Smooth muscle cell (in vitro differentiated cells): ENCODE results near the gene MAFF. TPM values are rescaled to one million over a fixed set of nuclear protein-coding genes. Genes with fewer than 3 reads are reported as not detected.
A peak's percentile ranks its signal among the peaks of the same experiment; 100 is the strongest.

Experiments used
- DNase-seq: peaks from one replicate; lab custom pipeline; 2025; ENCODE audit not compliant: unreplicated experiment; lab: John Stamatoyannopoulos, UW
- H2AFZ ChIP-seq: fragments of 200-600 bp; sonication (generic); 2 replicates; pipeline ENCODE4 v1.6.0; 2016; ENCODE audit warnings: antibody characterized with exemption, low read depth, mild to moderate bottlenecking
- H3F3A ChIP-seq: fragments of 200-600 bp; sonication (generic); 2 replicates; pipeline ENCODE4 v1.6.0; 2017; ENCODE audit warnings: antibody characterized with exemption, low read depth
- H3K27ac ChIP-seq: fragments of 200-600 bp; sonication (generic); 2 replicates; pipeline ENCODE4 v1.5.1; 2016; ENCODE audit warnings: low read depth, mild to moderate bottlenecking
- H3K27me3 ChIP-seq: fragments of 200-600 bp; sonication (generic); 2 replicates; pipeline ENCODE4 v1.6.1; 2016; ENCODE audit warnings: low read depth, mild to moderate bottlenecking
- H3K36me3 ChIP-seq: fragments of 200-600 bp; sonication (generic); 2 replicates; pipeline ENCODE4 v1.5.1; 2016; ENCODE audit warnings: low read depth
- H3K4me1 ChIP-seq: fragments of 200-600 bp; sonication (generic); 2 replicates; pipeline ENCODE4 v1.5.1; 2016; ENCODE audit warnings: low read depth
- H3K4me2 ChIP-seq: fragments of 200-600 bp; sonication (generic); 2 replicates; pipeline ENCODE4 v1.6.0; 2016; ENCODE audit warnings: mild to moderate bottlenecking
- H3K4me3 ChIP-seq: fragments of 200-600 bp; sonication (generic); 2 replicates; pipeline ENCODE4 v1.5.1; 2016; ENCODE audit warnings: mild to moderate bottlenecking
- H3K79me2 ChIP-seq: fragments of 200-600 bp; sonication (generic); 2 replicates; pipeline ENCODE4 v1.6.0; 2016; ENCODE audit warnings: low read depth, mild to moderate bottlenecking
- H3K9ac ChIP-seq: fragments of 200-600 bp; sonication (generic); 2 replicates; pipeline ENCODE4 v1.6.0; 2016; ENCODE audit warnings: low read depth
- H3K9me3 ChIP-seq: fragments of 200-600 bp; sonication (generic); replicated peaks from 2 replicates; pipeline ENCODE4 v1.5.1; 2016; ENCODE audit warnings: low read depth
- H4K20me1 ChIP-seq: fragments of 200-600 bp; sonication (generic); 2 replicates; pipeline ENCODE4 v1.6.0; 2016; ENCODE audit warnings: low read depth
- WGBS: methylation state at CpG from one replicate; pipeline ENCODE4 v1.1.7; 2016; ENCODE audit warnings: low lambda C conversion rate; 5-methylcytosine and 5-hydroxymethylcytosine counted together
- polyA plus RNA-seq: library from polyadenylated mRNA; unstranded; fragments of >200 nt; fragmentation: Nextera tagmentation; extraction: Ambion mirVana; gene quantifications from 2 replicates; pipeline ENCODE4 v1.2.1, GENCODE V29; 2016
- total RNA-seq: library from RNA; depleted of rRNA; stranded (reverse); fragments of >200 nt; gene quantifications from 2 replicates; pipeline ENCODE4 v1.2.3, GENCODE V29; 2014
- TF ChIP-seq, protein P1 (sequence below): fragments of 200-600 bp; sonication (generic); IDR thresholded peaks from 2 replicates; pipeline ENCODE4 v1.5.1; 2017; ENCODE audit warnings: borderline replicate concordance, mild to moderate bottlenecking, antibody characterized with exemption; ENCODE audit not compliant: insufficient read depth, poor library complexity, severe bottlenecking

MAFF gene
- total and polyA plus RNA-seq, 2 experiments from 2014 or later, result 48.2 to 51.2 TPM

DNA sequence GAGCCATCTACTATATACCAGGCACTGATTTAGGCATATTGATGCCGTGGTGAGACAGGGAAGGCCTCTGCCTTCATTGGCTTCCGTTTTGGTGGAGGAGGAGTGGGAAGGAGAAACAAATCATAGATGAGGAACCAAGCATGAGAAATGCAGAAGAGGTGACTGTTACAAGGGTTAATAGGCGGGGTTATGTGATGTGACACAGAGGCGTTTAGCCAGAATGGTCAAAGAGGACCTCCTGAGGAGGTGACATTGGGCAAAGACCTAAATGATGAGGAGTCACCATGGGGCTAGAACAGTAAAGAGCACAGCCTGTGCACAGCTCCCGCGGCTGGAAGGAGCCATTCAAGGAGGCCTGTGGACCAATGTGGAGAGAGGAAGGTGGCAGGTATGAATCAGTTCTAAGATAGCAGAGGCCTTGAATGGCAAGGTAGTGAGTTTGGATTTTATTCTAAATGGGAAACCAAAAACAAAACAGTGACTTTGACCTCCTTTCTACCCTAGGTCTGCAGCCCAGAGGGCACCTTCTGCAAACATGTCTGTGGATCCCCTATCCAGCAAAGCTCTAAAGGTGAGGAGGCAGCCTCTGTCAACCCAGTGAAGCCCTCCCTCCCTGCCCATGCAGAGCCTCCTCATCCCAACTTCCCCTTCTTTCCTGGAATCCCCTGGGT lies 11.7 kb downstream of the MAFF start:
- Histone ChIP-seq H3K36me3 (no peaks in the 10 kb centered on the region), H3K79me2 (peaks cover 18% of the 10 kb centered on the region), H3K4me1 (peaks cover 11% of the 10 kb centered on the region), H3K4me3 (no peak overlapping the region), H3K27me3 (no peaks in the 10 kb centered on the region), H3K27ac (no peak overlapping the region), H3K9me3 (no peaks in the 10 kb centered on the region), H2AFZ (no peak overlapping the region), H3F3A (peaks cover 13% of the 10 kb centered on the region), H3K4me2 (peak overlapping the region; percentile 73), H4K20me1 (peaks cover 67% of the 10 kb centered on the region), H3K9ac (no peak overlapping the region)
- TF ChIP-seq, protein P1, sequence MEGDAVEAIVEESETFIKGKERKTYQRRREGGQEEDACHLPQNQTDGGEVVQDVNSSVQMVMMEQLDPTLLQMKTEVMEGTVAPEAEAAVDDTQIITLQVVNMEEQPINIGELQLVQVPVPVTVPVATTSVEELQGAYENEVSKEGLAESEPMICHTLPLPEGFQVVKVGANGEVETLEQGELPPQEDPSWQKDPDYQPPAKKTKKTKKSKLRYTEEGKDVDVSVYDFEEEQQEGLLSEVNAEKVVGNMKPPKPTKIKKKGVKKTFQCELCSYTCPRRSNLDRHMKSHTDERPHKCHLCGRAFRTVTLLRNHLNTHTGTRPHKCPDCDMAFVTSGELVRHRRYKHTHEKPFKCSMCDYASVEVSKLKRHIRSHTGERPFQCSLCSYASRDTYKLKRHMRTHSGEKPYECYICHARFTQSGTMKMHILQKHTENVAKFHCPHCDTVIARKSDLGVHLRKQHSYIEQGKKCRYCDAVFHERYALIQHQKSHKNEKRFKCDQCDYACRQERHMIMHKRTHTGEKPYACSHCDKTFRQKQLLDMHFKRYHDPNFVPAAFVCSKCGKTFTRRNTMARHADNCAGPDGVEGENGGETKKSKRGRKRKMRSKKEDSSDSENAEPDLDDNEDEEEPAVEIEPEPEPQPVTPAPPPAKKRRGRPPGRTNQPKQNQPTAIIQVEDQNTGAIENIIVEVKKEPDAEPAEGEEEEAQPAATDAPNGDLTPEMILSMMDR, result no peak
- DNase-seq, result no peak
- WGBS, result over 99% methylated on average over 6 of the region's 6 CpGs

DNA sequence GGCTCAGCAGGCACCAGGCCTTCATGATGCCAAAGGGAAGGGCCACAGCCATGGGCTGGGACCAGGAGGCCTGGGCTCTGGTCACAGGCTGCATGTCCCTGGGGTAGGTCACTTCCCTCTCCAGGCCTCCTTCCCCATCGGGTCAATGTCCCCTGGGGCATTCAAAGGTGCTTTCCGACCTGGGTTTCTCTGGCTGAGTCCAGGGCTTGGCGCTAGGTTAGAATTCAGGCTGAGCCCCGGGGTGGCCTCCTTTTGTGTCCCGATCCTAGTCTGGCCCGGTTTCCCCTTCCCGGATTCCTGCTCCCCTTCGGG lies 12.2 kb downstream of the MAFF start:
- H3K4me1 ChIP-seq, result peaks cover 14% of the 10 kb centered on the region

DNA sequence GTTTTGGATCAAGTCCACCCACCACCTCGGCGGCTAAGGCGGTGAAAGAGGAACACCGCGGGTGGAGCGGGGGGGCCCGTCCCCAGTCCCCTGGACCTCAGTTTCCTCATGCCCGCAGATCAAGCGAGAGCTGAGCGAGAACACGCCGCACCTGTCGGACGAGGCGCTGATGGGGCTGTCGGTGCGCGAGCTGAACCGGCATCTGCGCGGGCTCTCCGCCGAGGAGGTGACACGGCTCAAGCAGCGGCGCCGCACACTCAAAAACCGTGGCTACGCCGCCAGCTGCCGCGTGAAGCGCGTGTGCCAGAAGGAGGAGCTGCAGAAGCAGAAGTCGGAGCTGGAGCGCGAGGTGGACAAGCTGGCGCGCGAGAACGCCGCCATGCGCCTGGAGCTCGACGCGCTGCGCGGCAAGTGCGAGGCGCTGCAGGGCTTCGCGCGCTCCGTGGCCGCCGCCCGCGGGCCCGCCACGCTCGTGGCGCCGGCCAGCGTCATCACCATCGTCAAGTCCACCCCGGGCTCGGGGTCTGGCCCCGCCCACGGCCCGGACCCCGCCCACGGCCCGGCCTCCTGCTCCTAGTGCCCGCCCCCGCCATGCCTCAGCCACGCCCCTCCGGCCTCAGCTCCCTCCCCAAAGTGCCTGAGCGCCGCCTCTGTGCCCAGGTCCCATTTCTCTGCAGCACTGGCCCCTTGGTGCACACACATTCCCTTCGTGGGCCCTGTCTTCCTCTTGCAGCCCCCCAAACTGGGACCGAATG lies 12.7 kb downstream of the MAFF start:
- H3K4me2 ChIP-seq, result peak overlapping the region; percentile 73
- DNase-seq, result peak; percentile 42

More for the DNA sequence above, 12.2 kb downstream of the MAFF start:
- TF ChIP-seq, protein P1, result no peak
- H3K79me2 ChIP-seq, result peaks cover 15% of the 10 kb centered on the region
- H3K4me2 ChIP-seq, result peak overlapping the region; percentile 73
- no peaks in the 10 kb centered on the region for H3K36me3 ChIP-seq
- H4K20me1 ChIP-seq, result peaks cover 62% of the 10 kb centered on the region
- H3K27ac ChIP-seq, result no peak overlapping the region
- DNase-seq, result no peak
- H3K9ac ChIP-seq, result no peak overlapping the region
- WGBS, result 88% methylated on average over 8 of the region's 8 CpGs
- peaks cover 13% of the 10 kb centered on the region for H3F3A ChIP-seq
- peak overlapping the region; percentile 23 for H3K4me3 ChIP-seq
- H3K9me3 ChIP-seq, result no peaks in the 10 kb centered on the region
- no peak overlapping the region for H2AFZ ChIP-seq
- no peaks in the 10 kb centered on the region for H3K27me3 ChIP-seq

More for the DNA sequence above, 12.7 kb downstream of the MAFF start:
- 37% methylated on average over 48 of the region's 81 CpGs for WGBS
- H2AFZ ChIP-seq, result no peak overlapping the region
- H3K27ac ChIP-seq, result peak overlapping the region; percentile 19
- H3K4me3 ChIP-seq, result peak overlapping the region; percentile 23
- peaks cover 20% of the 10 kb centered on the region for H3K4me1 ChIP-seq
- H3K36me3 ChIP-seq, result no peaks in the 10 kb centered on the region
- no peaks in the 10 kb centered on the region for H3K9me3 ChIP-seq
- peaks cover 13% of the 10 kb centered on the region for H3F3A ChIP-seq
- H3K79me2 ChIP-seq, result peaks cover 15% of the 10 kb centered on the region
- no peaks in the 10 kb centered on the region for H3K27me3 ChIP-seq
- H3K9ac ChIP-seq, result no peak overlapping the region
- TF ChIP-seq, protein P1, result no peak
- H4K20me1 ChIP-seq, result peaks cover 57% of the 10 kb centered on the region
